ENCODE measurements around the gene MRPL22.
"Not testable (repeated sequence)": the region's sequence is repeated elsewhere in the genome, so short reads cannot be mapped to it uniquely, and the experiment has no call there.

Gene MRPL22

DNA sequence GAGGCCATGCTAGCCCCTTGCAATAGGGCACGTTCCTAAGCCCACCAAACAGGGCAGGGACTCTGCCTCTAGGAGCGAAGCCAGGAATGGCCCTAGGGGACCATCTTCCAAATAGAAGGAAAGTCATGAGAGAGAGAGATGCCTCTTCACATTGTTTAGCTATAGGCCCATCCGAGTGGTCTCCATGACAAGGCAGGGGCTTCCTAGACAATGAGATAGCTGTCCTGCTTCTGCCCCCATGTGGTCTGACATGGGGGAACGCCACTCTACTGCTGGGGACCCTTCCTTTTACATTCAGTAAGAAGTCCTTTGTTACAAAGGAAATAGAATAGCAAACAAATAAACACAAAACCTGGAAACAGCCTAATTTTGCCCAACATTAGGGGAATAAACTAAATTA, 54.8 kb downstream of the MRPL22 start:
- no peak for TF ChIP-seq TCF4 (CRISPR knock-in tag; IDR thresholded peaks at IDR 0.05; ENCODE audit: borderline replicate concordance)
- no peak for TF ChIP-seq ZC3H10 (CRISPR knock-in tag; IDR thresholded peaks at IDR 0.05)
- no peak for TF ChIP-seq RARB (CRISPR knock-in tag; IDR thresholded peaks at IDR 0.05)
- ATAC-seq: no peak

DNA sequence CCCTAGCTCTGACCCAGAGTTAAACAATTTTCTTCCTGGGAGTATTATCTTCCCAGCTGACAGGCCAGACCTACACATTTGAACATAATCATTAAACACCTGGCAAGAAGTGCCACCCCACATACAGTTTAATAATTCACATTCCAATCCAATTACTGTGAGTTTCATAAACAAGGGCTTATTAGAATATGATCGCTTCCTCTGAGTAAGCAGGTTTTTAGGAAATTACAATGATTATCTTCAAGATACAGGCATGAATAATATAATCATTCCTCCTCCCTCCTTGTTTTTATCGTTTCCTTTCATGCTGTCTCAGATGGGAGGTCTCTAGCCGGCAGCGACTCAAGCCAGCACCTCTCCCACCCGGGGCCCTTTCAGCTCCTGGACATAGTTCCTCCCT, 56.9 kb downstream of the MRPL22 start:
- TF ChIP-seq ARNTL (CRISPR knock-in tag; IDR thresholded peaks at IDR 0.05; ENCODE audit: borderline replicate concordance, low read depth): no peak
- TF ChIP-seq, protein P1, sequence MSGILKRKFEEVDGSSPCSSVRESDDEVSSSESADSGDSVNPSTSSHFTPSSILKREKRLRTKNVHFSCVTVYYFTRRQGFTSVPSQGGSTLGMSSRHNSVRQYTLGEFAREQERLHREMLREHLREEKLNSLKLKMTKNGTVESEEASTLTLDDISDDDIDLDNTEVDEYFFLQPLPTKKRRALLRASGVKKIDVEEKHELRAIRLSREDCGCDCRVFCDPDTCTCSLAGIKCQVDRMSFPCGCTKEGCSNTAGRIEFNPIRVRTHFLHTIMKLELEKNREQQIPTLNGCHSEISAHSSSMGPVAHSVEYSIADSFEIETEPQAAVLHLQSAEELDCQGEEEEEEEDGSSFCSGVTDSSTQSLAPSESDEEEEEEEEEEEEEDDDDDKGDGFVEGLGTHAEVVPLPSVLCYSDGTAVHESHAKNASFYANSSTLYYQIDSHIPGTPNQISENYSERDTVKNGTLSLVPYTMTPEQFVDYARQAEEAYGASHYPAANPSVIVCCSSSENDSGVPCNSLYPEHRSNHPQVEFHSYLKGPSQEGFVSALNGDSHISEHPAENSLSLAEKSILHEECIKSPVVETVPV (CRISPR knock-in tag; IDR thresholded peaks at IDR 0.05): no peak
- no peak for TF ChIP-seq ZNF565 (CRISPR knock-in tag; conservative IDR thresholded peaks at IDR 0.05; ENCODE audit: low read depth)
- no peak for ATAC-seq

DNA sequence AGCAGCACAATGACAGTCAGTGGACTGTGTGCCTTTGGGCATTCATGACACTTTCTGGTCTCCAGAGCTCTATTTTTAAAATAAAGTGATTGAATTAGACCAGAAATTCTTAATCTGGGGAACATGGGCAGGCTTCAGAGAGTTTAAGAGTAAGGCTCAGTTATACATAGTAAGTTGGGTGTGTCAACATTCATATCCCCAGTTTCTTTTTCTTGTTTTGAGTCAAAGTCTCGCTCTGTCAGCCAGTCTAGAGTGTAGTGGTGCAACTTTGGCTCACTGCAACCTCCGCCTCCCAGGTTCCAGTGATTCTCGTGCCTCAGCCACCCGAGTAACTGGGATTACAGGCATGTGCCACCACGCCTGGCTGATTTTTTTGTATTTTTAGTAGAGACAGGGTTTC, 59.0 kb downstream of the MRPL22 start:
- ATAC-seq: no peak
- TF ChIP-seq ZNF8 (CRISPR knock-in tag; IDR thresholded peaks at IDR 0.05): no peak
- no peak for TF ChIP-seq TCF4 (CRISPR knock-in tag; IDR thresholded peaks at IDR 0.05; ENCODE audit: borderline replicate concordance)
- TF ChIP-seq, protein P2, sequence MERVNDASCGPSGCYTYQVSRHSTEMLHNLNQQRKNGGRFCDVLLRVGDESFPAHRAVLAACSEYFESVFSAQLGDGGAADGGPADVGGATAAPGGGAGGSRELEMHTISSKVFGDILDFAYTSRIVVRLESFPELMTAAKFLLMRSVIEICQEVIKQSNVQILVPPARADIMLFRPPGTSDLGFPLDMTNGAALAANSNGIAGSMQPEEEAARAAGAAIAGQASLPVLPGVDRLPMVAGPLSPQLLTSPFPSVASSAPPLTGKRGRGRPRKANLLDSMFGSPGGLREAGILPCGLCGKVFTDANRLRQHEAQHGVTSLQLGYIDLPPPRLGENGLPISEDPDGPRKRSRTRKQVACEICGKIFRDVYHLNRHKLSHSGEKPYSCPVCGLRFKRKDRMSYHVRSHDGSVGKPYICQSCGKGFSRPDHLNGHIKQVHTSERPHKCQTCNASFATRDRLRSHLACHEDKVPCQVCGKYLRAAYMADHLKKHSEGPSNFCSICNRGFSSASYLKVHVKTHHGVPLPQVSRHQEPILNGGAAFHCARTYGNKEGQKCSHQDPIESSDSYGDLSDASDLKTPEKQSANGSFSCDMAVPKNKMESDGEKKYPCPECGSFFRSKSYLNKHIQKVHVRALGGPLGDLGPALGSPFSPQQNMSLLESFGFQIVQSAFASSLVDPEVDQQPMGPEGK (CRISPR knock-in tag; IDR thresholded peaks at IDR 0.05; ENCODE audit: borderline replicate concordance): no peak
- no peak for TF ChIP-seq ESRRG (CRISPR knock-in tag; IDR thresholded peaks at IDR 0.05)
- no peak for TF ChIP-seq ZFP3 (CRISPR knock-in tag; IDR thresholded peaks at IDR 0.05)
- TF ChIP-seq TOX (CRISPR knock-in tag; IDR thresholded peaks at IDR 0.05; ENCODE audit: borderline replicate concordance): no peak
- TF ChIP-seq BACH2 (CRISPR knock-in tag; IDR thresholded peaks at IDR 0.05; ENCODE audit: borderline replicate concordance): no peak
- no peak for TF ChIP-seq GLIS3 (CRISPR knock-in tag; IDR thresholded peaks at IDR 0.05)
- no peak for TF ChIP-seq CSDC2 (CRISPR knock-in tag; IDR thresholded peaks at IDR 0.05)
- no peak for TF ChIP-seq ZC3H10 (CRISPR knock-in tag; IDR thresholded peaks at IDR 0.05)
- TF ChIP-seq SNAI2 (CRISPR knock-in tag; IDR thresholded peaks at IDR 0.05): no peak
- TF ChIP-seq, protein P3, sequence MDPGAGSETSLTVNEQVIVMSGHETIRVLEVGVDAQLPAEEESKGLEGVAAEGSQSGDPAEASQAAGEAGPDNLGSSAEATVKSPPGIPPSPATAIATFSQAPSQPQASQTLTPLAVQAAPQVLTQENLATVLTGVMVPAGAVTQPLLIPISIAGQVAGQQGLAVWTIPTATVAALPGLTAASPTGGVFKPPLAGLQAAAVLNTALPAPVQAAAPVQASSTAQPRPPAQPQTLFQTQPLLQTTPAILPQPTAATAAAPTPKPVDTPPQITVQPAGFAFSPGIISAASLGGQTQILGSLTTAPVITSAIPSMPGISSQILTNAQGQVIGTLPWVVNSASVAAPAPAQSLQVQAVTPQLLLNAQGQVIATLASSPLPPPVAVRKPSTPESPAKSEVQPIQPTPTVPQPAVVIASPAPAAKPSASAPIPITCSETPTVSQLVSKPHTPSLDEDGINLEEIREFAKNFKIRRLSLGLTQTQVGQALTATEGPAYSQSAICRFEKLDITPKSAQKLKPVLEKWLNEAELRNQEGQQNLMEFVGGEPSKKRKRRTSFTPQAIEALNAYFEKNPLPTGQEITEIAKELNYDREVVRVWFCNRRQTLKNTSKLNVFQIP (CRISPR knock-in tag; IDR thresholded peaks at IDR 0.05; ENCODE audit: borderline replicate concordance, low read depth): no peak
- no peak for TF ChIP-seq ZFP30 (CRISPR knock-in tag; IDR thresholded peaks at IDR 0.05)
- TF ChIP-seq, protein P4, sequence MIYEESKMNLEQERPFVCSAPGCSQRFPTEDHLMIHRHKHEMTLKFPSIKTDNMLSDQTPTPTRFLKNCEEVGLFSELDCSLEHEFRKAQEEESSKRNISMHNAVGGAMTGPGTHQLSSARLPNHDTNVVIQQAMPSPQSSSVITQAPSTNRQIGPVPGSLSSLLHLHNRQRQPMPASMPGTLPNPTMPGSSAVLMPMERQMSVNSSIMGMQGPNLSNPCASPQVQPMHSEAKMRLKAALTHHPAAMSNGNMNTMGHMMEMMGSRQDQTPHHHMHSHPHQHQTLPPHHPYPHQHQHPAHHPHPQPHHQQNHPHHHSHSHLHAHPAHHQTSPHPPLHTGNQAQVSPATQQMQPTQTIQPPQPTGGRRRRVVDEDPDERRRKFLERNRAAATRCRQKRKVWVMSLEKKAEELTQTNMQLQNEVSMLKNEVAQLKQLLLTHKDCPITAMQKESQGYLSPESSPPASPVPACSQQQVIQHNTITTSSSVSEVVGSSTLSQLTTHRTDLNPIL (CRISPR knock-in tag; IDR thresholded peaks at IDR 0.05; ENCODE audit: low read depth): no peak
- no peak for TF ChIP-seq ZNF565 (CRISPR knock-in tag; conservative IDR thresholded peaks at IDR 0.05; ENCODE audit: low read depth)

DNA sequence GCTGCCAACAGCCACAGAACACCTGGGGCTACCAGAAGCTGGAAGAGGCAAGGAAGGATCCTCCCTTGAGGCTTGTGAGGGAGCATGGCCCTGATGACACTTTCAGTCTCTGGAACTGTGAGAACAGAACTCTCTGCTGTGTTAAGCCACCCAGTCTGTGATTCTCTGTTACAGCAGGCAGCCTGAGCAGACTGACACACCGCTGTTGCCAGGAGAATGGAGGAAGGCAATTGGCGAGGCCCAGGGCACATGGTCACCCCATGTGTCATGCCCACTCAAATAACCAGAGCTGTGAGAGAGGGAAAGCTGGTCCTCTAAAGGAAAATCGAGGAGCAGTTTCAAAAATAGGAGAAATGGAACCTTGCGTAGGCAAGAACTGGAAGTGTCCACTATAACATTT, 60.6 kb downstream of the MRPL22 start:
- TF ChIP-seq ZC3H10 (CRISPR knock-in tag; IDR thresholded peaks at IDR 0.05) (no peak), ZNF565 (CRISPR knock-in tag; conservative IDR thresholded peaks at IDR 0.05; ENCODE audit: low read depth) (no peak), ESRRG (CRISPR knock-in tag; IDR thresholded peaks at IDR 0.05) (no peak)
- TF ChIP-seq, protein P2 (CRISPR knock-in tag; IDR thresholded peaks at IDR 0.05; ENCODE audit: borderline replicate concordance): no peak
- no peak for ATAC-seq

DNA sequence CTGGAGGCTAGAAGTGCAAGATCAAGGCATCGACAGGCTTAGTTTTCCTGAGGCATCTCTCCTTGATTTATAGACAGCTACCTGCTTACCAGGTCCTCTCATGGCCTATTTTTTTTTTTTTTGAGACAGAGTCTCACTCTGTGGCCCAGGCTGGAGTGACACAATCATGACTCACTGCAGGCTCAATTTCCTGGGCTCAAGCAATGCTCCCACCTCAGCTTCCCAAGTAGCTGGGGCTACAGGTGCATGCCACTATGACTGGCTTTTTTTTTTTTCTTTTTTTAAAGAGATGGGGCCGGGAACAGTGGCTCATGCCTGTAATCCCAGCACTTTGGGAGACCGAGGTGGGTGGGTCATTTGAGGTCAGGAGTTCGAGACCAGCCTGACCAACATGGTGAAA, 61.8 kb downstream of the MRPL22 start:
- ATAC-seq: not testable (repeated sequence)

Data from SK-N-SH treated with all-trans-retinoic acid at 6 μM for 48 hours (cell line).